COR-L47 (cell line): ENCODE measurements around the gene VSTM2L.

Experiments
- DNase-seq: peaks from one replicate; lab custom pipeline; 2025; lab: John Stamatoyannopoulos, UW

Gene VSTM2L

DNA sequence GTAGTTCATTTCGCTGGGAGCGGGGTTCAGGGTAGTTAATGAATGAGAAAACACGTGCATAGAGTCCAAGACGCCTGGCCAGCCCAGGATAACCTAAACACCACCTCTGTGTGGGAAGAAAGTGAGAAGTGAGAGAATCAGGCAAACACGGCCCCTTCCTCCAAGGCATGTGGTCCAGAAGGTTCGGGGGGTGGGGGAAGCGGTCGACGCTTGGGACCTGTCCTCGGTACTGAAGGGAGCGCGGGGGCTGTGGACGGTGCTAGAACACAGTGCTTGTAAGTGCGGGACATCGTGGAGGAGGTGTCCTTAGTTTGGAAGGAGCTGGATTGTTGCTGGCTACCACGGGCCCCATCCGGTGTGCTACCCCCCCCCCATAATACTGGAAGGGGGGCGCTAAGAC is 1.7 kb upstream of the VSTM2L start:
- DNase-seq = no peak

DNA sequence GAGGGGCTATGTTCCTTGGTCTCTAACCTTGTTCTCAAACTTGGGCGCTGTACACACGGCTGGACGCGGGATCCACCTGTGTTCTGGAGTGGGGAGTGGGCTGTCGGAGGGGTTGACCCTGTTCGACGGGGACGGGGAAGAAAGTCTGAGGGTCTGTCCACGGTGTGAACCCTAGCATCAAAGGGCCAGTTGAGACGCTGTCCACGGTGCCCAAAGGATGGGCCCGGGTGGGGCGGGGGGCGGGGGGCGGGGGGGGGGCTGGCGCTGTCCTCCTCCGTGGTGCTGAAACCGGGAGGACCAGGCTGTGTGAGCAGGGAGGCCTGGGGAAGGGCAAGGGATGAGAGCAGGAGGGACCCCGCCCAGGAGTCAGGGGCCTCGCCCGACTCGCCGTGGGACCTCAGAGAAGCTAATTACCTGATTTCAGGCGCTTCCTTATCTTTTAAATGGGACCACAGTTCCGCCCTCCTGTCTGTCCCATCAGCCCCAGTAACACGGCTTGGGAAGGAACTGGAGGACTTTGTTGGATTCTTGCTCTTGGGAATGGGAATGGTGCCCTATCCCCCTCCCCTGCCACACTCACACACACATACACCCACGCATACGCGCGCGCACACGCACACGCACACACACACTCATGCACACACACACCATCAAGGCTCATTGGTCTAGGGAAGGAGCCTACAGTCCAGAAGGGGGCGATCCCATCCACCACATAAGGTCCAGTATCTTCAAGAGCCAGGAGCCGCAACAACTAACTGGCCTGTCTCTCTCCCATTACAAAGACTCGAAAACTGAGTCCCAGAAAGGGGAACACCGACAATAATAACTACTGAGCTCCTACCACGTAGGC is 1.0 kb upstream of the VSTM2L start:
- DNase-seq = peak; percentile 20

DNA sequence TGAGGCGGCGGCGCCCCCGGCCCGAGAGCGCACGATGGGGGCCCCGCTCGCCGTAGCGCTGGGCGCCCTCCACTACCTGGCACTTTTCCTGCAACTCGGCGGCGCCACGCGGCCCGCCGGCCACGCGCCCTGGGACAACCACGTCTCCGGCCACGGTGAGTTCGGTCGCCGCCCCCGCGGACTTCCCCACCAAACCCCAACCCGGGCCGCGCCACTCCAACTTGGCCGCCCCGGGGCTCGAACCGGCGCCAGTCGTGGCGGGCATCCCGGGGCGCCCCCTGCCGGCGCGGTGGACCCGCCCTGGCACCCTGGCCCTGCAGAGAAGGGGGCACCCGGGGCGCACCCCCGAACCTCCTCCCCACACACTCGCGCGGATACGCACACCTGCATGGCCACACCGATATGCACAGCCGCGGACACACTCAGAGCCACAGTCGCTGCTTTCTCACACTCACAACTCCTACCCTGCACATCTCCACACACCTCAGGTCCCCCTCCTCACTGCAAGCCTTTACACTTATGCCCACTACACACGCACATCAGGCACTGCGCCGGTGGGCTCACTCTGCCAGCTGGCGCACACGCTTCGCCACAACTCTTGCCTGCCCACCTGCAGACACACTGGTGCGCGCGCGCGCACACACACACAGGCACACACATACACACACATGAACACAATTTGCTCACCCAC is 535 bp downstream of the VSTM2L start:
- no peak for DNase-seq

DNA sequence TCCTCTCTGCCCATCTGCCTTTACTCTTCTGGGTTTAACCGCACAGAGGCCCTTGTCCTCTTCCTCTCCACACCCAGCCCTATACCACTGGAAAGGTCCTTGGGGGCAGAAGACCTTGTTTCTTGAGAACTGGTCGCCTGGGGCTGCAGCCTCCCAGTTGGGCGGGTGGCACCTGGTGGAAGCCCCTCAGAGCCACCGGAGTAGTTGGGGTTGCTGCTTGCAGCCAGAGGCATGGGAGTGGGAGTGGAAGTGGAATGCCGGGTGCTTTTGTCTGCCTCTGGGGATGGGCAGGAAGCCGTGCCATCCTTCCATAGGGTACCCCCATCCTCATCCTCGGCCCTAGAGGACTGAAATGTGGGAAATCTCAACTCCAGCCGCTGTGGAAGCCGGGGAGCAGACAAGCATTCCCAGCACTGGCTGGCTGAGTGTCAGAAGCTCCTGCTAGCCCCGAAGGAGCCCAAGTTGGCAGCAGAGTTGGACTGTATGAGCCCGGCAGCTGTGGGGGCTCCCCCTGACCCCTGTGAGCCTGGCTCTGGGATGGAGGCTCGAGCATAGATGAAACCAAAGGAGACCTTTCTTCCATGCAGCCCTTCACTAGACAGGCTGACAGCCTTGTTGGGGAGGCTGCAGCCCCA is 1.2 kb downstream of the VSTM2L start:
- DNase-seq = no peak

DNA sequence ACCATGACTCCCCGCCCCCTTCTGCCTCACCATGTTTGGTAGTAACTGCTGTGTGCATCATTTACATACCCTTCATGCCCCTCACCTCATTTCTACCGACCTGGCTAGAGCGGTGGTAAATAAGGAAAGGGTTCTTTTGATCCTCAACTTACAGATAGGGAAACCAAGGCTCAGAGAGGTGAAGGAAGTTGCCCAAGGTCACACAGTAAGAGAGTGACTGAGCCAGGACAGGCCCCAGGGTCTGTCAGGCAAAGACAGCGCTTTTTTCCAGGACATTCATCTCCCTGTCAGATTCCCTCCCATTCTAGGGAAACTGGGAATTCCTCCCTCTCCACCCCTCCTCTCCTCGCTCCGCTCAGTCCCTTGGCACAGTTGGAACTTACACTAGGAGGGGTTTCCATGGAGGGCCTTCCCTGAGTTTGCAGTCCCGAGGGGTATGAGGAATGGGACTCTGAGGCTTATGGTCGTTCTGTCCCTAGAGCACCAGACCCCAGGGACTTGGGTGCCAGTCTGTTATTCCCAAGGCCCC is 2.0 kb downstream of the VSTM2L start:
- DNase-seq = no peak

DNA sequence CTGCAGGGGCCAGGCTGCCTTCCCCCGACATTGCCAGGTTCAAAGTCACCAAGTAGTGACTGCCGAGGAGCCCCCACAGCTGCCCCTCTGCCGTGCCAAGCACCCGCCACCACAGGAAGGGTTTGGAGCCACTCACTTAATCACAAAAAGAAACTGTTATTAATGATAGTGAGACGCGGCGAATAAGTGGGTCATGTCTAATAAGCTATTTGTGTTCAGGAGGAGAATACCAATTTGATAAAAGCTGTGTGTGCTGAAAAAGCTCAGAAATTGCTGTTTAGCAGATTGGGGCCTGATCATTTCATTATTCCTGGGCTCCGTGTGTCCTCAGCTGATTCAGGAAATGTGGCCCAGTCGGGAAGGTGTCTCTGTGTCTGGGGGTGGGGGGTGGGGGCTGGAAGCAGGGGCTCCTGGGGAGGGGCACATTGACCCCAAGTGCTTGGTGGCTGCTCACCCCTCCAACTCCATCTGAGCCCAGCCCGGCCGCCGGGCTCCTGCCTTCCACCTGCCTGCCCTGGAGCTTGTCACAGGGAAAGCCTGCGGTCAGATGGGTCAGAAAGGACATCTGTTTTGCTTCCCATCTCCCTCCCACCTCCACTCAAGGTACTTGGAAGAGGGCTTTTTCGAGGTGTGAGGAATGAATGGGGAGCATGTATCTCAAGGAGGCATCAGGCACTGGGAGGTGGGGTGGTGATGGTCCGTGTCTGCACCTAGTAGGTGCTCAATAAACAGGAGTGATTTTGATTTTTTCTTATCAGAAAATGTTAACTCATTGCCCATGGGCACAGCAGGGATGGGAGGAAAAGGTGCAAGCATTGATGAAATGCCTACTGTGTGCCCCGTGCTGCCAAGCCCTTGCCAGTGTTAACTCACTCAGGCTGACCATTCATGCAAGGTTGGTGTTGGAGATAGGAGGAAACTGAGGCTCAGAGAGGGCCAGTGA is 3.0 kb downstream of the VSTM2L start:
- DNase-seq = no peak

DNA sequence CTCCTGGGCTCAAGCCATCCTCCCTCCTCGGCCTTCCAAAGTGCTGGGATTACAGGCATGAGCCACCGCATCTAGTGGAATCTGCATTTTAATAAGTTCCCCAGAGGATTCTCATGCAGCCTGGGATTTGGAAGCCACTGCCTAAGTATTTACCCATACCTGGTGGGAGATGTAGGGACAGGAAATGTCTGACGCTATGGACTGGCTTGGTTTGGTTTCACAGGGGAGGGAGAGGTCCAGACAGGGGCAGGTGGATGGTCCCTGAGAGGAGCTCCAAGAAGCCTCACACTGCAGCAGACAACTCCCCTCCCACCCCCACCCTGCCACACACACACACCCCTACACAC is 4.4 kb downstream of the VSTM2L start:
- DNase-seq = no peak

DNA sequence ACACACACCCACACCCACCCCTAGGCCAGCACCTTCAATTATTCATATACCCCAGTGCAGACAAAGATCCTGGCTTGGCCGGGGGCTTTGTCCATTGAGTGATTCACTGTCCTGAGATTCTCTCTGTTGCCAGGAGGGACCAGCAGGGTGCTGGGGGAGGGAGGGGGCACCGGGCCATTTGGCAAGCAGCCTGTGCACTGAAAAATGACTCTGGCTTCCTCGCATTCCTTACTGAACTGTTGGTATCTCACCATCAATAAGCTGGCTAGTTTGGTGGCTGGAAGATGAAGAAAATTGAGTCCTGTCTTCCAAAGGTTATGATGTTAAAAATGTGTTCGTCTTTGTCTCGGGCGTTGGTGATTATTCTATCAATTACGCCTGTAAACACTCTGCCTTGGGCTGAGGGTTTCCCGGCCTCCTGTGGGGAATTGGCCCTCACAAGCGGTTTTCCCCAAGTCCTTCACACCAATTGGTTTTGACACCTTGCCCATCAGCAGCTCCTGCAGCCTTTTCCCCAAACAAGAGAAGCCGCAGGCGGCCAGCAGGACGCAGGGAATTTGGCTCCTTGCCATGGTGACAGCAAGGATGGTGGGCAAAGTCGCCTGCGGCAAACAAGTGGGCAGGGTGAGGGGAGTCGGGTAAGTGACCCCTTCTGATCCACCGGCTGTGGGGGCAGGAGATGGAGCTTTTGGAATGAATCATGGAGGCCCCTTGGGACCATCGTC is 4.9 kb downstream of the VSTM2L start:
- peak; percentile 95 for DNase-seq

DNA sequence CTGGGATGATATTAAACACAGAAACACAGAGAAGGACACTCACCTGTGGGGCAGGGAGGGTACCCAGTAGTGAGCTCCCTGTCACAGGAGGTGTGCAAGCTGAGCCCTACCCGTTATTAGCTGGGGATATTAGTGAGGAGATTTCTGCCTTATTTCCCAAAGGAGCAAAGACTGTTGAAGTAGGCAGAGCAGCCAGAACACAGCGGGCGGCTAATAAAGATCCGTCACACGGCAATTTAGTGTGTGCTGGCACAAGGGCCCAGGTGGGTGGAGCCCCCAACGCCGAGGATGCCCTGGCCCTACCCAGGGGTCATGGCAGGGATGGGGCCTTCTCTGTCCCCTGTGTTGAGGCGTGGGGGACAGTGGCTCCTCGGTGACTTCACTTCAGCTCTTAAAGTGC is 8.3 kb downstream of the VSTM2L start:
- peak; percentile 15 for DNase-seq

DNA sequence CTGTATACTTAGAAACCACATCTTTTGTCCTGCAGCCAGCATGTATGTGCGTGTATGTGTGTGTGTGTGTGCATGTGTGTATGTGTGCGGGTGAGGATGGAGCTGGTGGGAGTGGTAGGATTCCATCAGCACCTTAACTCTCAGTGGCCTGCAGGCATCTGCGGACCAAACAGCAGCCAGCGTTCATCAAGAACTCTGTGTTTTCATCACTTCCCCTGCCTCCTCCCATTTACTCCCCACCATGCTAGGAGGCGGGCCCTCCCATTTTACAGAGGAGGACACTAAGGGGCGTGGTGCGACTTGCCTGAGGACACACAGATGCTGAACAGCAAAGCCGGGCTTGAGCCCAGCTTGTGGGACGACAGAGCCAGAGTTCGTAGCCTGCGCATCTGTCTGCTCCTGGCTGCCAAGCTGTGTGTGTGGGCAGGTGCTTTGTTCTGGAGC is 8.9 kb downstream of the VSTM2L start:
- peak; percentile 71 for DNase-seq

DNA sequence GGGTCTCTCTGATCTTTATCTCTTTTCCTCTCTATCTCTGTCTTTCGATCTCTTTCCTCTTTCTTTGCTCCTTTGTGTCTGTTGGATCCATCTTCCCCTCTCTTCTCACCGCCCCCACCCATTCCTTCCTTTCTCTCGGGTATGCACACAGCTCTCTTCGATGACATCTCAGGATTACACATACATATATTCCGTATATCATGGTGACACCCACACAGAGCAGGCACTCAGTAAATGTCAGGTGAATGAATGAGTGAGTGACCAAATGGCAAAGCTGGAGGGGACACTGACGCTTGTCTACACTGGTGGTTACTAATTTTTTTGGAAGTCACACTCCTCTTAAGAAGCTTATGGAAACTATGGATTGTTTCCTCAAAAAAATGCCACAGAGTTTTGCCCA is 9.9 kb downstream of the VSTM2L start:
- no peak for DNase-seq

DNA sequence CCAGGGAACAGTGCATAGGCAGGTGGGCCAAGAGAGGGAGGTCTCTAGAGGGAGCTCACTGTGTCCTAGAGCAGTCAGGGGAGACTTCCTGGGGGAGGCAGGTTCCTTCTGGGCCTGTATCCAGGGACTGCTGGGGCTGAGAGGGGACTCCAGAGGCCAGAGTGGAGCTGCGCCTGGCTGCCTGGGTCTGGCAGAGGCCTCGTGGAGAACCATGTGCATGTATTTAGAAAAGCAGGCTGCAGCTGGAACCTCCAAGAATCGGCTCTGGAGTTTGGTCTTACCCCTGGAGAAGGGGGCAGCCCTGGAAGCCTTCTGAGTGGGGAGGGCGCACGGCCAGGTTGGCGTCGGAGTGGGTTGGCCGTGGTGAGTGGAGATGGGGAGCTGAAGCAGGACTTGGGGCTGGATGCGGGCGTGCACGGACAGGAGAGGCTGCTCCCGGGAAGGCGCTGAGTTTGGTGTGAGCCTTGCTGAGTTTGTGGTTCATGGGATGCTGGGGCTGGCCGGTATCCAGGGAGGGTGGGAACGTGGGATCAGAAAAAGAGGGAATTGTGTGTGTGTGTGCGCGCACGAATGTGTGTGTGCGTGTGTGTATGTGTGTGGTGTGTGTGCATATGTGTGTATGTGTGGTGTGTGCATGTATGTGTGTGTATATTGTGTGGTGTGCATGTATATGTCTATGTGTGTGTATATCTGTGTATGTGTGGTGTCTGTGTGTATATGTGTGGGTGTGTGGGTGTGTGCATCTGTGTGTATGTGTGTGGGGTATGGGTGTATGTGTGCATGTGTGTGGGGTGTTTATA is 10.8 kb downstream of the VSTM2L start:
- DNase-seq = no peak

DNA sequence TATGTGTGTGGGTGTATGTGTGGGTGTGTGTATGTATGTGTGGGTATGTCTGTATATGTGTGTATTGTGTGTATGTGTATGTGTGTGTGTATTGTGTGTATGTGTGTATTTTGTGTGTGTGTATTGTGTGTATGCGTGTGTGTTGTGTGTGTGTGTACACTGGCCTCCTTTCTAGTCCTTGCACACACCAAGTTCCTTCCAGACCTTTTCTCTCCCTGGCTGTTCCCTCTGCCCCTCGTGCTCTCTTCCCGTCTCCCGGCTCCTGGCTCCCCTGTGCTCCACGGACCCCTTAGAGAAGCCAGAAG is 11.4 kb downstream of the VSTM2L start:
- no peak for DNase-seq

DNA sequence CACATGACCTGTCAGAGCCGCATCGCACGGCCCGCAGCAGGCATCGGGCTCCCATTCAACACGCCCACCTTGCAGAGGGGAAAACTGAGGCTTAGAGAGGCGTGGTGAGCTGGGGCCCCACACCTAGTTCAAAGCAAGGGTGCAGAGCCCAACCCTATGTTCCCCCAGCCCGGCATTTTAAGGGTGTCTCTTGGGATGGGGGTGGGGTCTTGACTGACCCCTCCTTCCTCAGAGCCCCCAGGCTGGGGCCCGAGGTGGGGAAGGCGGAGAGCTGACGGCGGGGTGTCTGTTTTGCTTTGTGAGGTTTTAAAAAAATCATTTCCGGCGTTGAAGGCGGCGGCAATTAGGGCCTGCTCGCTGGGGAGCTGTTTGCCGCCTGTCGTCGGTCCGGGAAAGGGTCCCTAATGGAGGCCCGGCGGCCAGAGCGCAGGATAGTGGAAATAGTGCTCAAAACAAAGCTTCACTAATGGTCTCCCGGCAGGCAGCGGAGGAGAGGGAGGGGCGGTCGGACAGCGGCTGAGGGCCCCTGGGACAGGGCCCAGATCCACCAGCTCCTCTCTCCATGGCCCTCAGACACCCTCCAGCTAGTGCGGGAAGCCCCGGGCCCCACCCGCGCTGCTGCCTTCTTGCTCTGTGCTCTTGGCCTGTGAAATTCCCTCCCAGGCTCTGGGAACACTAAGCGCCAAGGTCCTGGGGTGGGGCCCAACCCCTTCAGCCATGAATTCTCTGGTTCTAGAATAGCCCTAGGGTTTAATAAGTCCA is 11.9 kb downstream of the VSTM2L start:
- peak; percentile 51 for DNase-seq

DNA sequence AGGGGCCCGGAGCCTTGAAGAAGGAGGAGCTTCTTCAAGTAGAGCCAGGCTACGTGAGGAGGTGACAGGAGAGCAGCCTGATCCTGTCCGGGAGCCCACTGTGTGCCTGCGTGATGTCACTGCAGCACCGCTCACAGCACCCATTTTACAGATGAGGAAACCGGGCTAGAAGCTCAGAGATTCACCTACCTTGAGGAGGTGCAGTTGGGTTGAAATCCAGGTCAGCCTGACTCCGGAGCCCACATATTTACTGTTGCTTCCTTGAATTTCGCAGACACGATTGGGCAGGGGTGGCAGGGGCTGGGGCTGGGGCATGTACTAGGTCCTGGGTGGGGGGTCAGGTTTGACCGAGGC is 12.5 kb downstream of the VSTM2L start:
- no peak for DNase-seq

DNA sequence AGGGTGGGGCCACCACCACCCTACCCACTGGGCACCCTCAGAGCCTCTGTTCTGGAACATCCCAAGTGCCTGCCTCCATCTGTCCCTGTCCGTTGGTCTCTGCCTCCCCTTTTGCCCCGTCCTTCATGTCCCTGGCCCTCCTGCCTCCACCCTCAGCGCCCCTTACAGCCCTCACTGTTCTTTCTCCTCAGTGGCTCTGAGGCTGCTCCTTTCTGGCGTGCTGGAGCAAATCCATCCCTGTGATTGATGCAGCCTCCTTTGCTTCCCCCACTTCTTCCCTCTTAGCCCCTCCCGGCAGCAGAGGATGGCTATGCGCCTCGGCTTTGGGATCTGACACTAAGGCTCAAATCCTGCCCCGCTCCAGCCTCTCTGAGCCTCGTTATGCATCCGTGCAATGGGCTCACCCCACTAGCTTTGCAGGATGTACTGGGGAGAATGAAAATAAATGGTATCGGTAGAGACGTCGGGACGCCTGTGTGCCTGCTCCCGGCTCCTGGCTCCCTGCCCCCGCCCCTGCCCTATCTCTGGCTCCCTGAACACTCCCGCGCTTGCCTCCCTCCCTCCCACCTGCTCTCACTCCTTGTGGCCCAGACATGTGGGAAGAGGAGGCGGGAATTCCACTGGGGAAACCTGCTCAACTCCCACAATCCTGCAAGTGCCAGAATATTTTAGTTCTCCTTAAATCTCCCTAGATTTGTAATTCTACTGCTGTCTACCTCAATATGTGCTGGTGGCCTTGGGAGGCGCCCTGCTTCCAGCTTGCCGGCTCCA is 13.1 kb downstream of the VSTM2L start:
- no peak for DNase-seq

DNA sequence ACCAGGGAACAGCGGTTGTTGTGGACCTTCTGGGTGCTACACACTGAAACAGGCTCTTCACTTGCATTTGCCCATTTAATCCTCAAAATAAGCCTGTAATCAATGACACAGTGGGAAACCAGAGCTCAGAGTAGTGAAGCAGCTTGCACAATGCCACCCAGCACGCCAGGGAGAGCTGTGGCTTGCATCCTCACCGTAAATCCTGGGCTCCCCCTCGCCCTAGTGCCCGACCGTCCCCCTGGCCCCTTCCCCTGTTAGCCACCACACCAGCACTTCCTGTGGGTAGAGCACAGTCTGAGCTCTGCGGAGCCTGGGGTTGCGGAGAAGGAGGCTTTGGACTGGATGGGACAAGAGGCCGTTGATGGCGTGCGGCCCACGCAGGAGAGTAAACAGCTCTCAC is 14.5 kb downstream of the VSTM2L start:
- DNase-seq = no peak

DNA sequence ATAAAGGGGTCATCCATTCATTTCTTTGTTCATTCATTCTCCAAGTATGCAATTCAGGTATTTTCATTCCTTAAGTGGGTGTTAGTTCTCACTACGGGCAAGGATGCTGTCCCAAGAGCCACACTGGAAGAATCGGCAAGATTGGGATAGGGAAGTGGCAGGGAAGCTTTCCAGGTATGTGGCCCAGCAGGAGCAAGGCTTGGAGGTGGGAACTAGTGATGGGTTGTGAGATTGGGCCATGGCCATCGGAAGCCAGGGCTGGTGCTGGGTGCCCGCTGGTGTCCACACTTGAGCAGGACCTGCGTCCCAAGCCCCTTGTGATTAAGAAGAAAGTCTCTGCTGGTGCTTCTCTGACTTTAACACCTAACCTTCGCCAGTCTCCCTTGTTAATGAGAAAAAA is 15.1 kb downstream of the VSTM2L start:
- no peak for DNase-seq
